ENCODE data around the gene CYP27B1.

GRCh38 chr12:57735198-57735855 lies 31.6 kb downstream of the CYP27B1 start:
- TF ChIP-seq CTCF (IDR thresholded peaks at IDR 0.05) (no peak), POLR2A (IDR thresholded peaks at IDR 0.05) (no peak)

Measured in uterus (tissue), 2 donors.